ENCODE data around the gene ACTL10. TPM values are rescaled to one million over a fixed set of nuclear protein-coding genes. Genes with fewer than 3 reads are reported as not detected.

The ACTL10 gene
- total RNA-seq, 2 experiments from 2014 or later = 5.6 to 11.7 TPM

GRCh38 chr20:33709398-33709797 lies 42.7 kb downstream of the ACTL10 start:
- Histone ChIP-seq H3K4me3 (ENCODE audit: low read depth, low read length, poor library complexity, severe bottlenecking) (no peak overlapping the region), H4K20me1 (ENCODE audit: insufficient read depth, low read length) (no peaks in the 10 kb centered on the region), H3K9me2 (ENCODE audit: insufficient read depth, low read length) (no peaks in the 10 kb centered on the region), H3K4me2 (ENCODE audit: low read length) (no peak overlapping the region), H3K27ac (ENCODE audit: low read depth, low read length, poor library complexity, severe bottlenecking) (no peak overlapping the region), H3K9me3 (ENCODE audit: low read length) (no peaks in the 10 kb centered on the region), H3K4me1 (ENCODE audit: insufficient read depth, low read length, poor library complexity, severe bottlenecking) (peaks cover 5% of the 10 kb centered on the region), H3K79me2 (ENCODE audit: insufficient read depth, low read depth, low read length) (no peaks in the 10 kb centered on the region), H3K36me3 (ENCODE audit: insufficient read depth, low read length) (no peaks in the 10 kb centered on the region), H2AFZ (ENCODE audit: low read length) (no peak overlapping the region)
- ChIA-PET POLR2A (interaction anchor here (0.5 to 0.6 kb wide), 2 partner anchors 16 to 52 kb away, joined by 4 to 5 read pairs; no protein-coding TSS in a partner anchor), CTCF (ENCODE audit: unreplicated experiment) (no interaction called here)
- BruUV-seq (replicated peaks) = no TSS peak
- no peak for DNase-seq (ENCODE audit: low spot score)
- TF ChIP-seq EZH2phosphoT487 (IDR thresholded peaks at IDR 0.05; ENCODE audit: borderline replicate concordance, low read depth, low read length) (no peak), CTCF (conservative IDR thresholded peaks at IDR 0.05; ENCODE audit: low read length) (no peak)
- intact Hi-C loops (cut with micrococcal nuclease; ENCODE audit: unreplicated experiment) = no loop called here

GRCh38 chr20:33709905-33710541 lies 43.3 kb downstream of the ACTL10 start:
- H3K9me3 ChIP-seq (ENCODE audit: low read length) = no peaks in the 10 kb centered on the region
- H3K4me2 ChIP-seq (ENCODE audit: low read length) = no peak overlapping the region
- DNase-seq (ENCODE audit: low spot score) = no peak
- ChIA-PET POLR2A (interaction anchor here (0.5 kb wide), 1 partner anchor 17 kb away, joined by 5 read pairs; no protein-coding TSS in a partner anchor), CTCF (ENCODE audit: unreplicated experiment) (no interaction called here)
- no peaks in the 10 kb centered on the region for H4K20me1 ChIP-seq (ENCODE audit: insufficient read depth, low read length)
- H3K79me2 ChIP-seq (ENCODE audit: insufficient read depth, low read depth, low read length) = no peaks in the 10 kb centered on the region
- BruUV-seq (replicated peaks) = no TSS peak
- no peak overlapping the region for H2AFZ ChIP-seq (ENCODE audit: low read length)
- peaks cover 5% of the 10 kb centered on the region for H3K4me1 ChIP-seq (ENCODE audit: insufficient read depth, low read length, poor library complexity, severe bottlenecking)
- intact Hi-C loops (cut with micrococcal nuclease; ENCODE audit: unreplicated experiment) = no loop called here
- H3K9me2 ChIP-seq (ENCODE audit: insufficient read depth, low read length) = no peaks in the 10 kb centered on the region
- no peaks in the 10 kb centered on the region for H3K36me3 ChIP-seq (ENCODE audit: insufficient read depth, low read length)
- no peak overlapping the region for H3K4me3 ChIP-seq (ENCODE audit: low read depth, low read length, poor library complexity, severe bottlenecking)
- TF ChIP-seq EZH2phosphoT487 (IDR thresholded peaks at IDR 0.05; ENCODE audit: borderline replicate concordance, low read depth, low read length) (no peak), CTCF (conservative IDR thresholded peaks at IDR 0.05; ENCODE audit: low read length) (no peak)
- H3K27ac ChIP-seq (ENCODE audit: low read depth, low read length, poor library complexity, severe bottlenecking) = no peak overlapping the region

- BruUV-seq (replicated peaks) = no TSS peak
- intact Hi-C loops (cut with micrococcal nuclease; ENCODE audit: unreplicated experiment) = no loop called here
- Histone ChIP-seq H3K9me2 (ENCODE audit: insufficient read depth, low read length) (no peaks in the 10 kb centered on the region), H4K20me1 (ENCODE audit: insufficient read depth, low read length) (no peaks in the 10 kb centered on the region), H3K79me2 (ENCODE audit: insufficient read depth, low read depth, low read length) (no peaks in the 10 kb centered on the region), H3K4me1 (ENCODE audit: insufficient read depth, low read length, poor library complexity, severe bottlenecking) (peaks cover under 1% of the 10 kb centered on the region), H3K36me3 (ENCODE audit: insufficient read depth, low read length) (no peaks in the 10 kb centered on the region), H3K9me3 (ENCODE audit: low read length) (no peaks in the 10 kb centered on the region), H3K27ac (ENCODE audit: low read depth, low read length, poor library complexity, severe bottlenecking) (no peak overlapping the region), H3K4me2 (ENCODE audit: low read length) (no peak overlapping the region), H3K4me3 (ENCODE audit: low read depth, low read length, poor library complexity, severe bottlenecking) (no peak overlapping the region), H2AFZ (ENCODE audit: low read length) (no peak overlapping the region)
- ChIA-PET POLR2A (no interaction called here), CTCF (ENCODE audit: unreplicated experiment) (no interaction called here)
- DNase-seq (ENCODE audit: low spot score) = no peak
- TF ChIP-seq EZH2phosphoT487 (IDR thresholded peaks at IDR 0.05; ENCODE audit: borderline replicate concordance, low read depth, low read length) = no peak
- TF ChIP-seq CTCF (conservative IDR thresholded peaks at IDR 0.05; ENCODE audit: low read length) = no peak
These were observed 44.1 kb downstream of the ACTL10 start for GRCh38 chr20:33710681-33711445.
